CD1c-positive myeloid dendritic cell (primary cell): ENCODE data around the gene LMOD1.

Experiments
- DNase-seq: peaks from one replicate; pipeline ENCODE4 v3.0.0-alpha.2; 2016; ENCODE audit errors: extremely low spot score

Gene LMOD1

DNA sequence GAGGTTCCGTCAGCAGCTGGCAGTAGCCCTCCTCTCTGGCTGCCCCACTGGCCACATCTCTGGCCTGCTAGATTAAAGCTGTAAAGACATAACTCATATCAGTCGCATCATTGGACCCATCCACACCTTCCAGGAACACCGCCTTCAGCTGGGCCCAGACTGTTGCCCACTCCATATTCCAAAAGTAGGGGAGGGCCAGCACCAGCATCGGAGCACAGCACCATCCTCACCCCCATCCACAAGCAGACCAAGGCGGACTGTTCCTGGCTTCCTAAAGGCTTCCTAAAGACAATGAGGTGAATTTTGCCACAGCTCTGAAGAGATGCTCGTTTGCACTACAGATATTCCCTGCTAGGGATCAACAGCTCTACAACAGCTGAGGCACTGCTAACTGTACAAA lies 54.1 kb downstream of the LMOD1 start:
- DNase-seq, result no peak

DNA sequence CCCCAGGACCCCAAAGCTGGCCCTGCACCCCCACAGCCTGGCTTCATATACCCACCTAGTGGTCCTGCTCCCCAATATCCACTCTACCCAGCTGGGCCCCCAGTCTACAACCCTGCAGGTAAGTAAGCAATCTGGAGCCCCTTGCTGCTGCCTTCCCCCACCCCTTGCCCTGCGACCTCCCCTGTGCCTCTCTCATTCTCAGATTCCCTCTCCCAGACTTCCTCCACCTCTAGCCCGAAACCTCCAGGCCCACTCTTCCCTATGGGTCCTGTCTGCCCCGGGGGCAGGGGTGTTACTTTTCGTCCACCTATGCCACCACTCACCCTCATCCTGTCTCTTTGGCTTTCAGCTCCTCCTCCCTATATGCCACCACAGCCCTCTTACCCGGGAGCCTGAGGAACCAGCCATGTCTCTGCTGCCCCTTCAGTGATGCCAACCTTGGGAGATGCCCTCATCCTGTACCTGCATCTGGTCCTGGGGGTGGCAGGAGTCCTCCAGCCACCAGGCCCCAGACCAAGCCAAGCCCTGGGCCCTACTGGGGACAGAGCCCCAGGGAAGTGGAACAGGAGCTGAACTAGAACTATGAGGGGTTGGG lies 54.8 kb downstream of the LMOD1 start:
- DNase-seq, result no peak

DNA sequence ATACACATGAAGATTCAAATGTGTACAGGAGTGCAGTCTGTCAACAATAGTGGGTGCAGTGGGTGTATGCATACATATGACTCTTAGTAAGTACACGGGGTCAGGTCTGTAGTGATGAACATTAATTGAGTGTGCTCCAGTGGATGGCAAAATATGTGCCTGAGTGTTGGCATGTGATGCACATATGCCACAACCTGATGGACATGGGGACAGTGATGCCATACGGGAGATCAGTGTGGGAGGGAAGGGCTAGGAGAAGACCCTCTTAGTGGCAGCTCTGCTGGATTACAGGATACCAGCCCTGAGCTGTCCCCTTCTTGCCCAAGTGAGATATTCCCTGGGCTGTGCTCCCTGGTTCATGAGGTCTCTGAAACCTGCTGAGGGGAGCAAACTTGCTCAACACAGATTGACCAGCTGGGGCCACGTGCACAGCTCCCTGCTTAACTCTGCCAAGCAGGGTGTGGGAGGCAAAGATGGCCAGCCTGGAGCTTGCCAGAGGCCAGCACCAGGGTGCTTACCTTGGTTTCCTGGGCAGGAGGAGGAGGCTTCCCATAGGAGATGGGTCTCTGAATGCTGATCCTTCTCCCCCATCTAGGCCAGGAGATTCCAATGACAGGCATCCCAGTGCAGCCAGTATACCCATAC lies 55.4 kb downstream of the LMOD1 start:
- DNase-seq, result no peak

DNA sequence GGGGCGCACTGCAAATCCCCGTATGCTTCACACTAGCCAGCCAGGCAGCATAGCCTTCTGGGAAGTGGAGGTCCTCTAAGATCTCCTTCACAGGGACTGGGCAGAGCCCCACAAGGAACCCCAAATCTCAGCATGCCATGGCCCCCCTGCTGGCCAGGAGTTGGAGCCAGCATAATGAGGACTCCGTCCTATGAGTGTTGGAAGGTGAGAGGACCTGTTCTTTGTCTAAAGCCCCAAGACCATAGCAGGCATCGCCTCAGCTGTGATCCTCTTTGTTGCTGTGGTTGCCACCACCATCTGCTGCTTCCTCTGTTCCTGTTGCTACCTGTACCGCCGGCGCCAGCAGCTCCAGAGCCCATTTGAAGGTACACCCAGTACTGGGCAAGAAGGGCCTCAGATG lies 56.1 kb downstream of the LMOD1 start:
- no peak for DNase-seq

DNA sequence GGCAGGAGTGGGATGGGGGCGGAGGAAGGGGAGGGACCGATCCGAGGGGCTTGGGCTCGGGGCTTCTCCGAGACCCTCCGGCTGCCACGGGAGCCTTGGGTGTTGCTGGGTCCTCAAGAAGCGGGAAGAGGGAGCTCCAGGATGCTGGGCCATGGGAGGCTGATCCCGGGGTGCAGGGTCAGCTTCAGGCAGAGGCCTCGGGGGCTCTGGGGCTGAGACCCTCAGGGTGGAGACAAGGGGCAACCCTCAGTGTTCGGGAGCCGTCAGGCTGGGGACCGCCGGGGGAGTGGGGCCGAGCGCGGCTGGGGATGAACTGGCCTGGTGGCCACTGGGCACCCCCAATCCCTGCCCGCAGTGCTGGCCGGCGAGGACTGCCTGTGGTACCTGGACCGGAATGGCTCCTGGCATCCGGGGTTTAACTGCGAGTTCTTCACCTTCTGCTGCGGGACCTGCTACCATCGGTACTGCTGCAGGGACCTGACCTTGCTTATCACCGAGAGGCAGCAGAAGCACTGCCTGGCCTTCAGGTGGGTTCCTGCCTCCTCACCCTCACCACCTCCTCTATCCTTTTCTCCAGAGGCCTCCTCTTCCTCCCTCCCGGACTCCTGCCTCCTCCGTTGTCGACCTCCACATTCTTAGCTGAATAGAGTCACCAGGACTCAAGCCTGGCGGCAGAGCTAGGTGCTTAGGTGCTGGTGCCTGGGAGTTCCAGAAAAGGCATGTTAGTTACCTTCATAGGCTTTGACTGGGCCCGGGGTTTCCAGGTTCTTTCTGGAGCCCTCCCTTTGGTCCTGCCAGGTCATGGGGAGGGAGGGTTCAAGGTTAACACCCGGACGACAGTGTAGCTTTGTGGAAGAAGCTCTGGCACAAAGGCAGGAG lies 57.0 kb downstream of the LMOD1 start:
- DNase-seq, result no peak

DNA sequence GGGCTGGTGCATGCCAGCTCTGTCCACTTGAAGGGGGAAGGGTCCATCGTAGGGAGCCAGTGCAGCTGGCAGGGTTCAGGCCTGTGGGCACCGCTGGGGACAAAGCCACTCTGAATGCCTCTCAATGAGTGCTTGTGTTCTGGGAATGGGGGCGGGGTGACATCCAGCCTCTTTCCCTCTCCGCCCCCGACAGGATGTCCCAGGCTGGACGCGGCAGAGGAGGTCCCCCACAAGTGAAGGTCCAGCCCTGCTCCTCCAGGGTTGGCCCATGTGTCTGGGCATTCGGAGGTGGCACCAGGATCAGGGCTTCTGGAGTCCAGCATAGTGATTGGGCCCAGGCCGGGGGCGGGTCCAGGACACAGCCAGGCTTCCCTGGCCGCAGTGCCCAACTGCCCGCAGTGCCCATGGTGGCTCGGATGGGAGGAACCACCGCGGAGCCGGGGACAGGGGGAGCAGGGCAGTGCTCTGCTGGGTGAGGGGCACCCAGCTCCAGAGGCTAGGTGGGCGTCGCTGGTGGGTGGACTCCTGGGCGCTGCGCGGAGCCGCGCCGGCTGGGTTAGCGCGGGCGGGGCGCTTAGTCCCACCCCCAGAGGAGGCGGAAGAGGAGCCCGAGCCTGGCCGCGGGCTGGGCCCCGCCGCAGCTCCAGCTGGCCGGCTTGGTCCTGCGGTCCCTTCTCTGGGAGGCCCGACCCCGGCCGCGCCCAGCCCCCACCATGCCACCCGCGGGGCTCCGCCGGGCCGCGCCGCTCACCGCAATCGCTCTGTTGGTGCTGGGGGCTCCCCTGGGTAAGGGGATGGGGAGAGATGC lies 57.9 kb downstream of the LMOD1 start, which contains the start of gene SHISA4:
TSS of gene SHISA4 (plus strand) at position 617 of the 808 bp plus-strand sequence. CDS start at position 714, 97 bp downstream.
- peak; percentile 45 for DNase-seq

DNA sequence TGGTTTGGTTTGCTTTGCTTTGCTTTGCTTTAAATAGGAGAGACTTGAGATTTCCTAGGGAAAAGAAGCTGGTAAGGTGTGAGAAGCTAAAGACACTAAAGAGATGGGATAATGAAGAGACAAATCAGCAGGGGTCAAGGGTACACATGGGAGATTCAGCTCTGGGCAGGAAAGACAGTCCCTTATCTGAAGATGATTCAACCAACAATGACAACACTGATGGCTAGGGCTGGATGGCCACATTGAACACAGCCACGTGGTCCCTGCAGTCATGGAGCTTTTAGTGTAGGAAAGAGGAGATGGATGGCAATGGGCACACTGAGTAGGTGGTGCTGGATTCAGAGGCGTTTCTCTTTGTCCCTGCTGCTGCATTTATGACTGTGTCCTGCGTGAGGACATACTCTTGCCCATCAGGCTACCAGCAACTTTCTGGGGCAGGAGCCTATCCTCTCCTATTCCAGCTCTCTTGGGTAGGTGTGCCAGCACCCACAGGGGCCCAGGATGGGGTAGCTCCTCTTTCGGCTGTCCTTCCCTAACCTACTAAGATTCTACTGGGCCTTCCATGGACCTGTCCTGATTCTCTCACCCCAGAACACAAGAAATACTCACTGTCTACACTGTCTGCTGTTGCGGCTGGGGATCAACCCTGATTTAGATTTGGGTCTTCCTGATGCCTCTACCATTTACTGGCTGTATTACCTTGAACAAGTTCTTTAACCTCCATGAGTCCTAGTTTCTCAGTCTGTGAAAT lies 59.1 kb downstream of the LMOD1 start:
- no peak for DNase-seq

DNA sequence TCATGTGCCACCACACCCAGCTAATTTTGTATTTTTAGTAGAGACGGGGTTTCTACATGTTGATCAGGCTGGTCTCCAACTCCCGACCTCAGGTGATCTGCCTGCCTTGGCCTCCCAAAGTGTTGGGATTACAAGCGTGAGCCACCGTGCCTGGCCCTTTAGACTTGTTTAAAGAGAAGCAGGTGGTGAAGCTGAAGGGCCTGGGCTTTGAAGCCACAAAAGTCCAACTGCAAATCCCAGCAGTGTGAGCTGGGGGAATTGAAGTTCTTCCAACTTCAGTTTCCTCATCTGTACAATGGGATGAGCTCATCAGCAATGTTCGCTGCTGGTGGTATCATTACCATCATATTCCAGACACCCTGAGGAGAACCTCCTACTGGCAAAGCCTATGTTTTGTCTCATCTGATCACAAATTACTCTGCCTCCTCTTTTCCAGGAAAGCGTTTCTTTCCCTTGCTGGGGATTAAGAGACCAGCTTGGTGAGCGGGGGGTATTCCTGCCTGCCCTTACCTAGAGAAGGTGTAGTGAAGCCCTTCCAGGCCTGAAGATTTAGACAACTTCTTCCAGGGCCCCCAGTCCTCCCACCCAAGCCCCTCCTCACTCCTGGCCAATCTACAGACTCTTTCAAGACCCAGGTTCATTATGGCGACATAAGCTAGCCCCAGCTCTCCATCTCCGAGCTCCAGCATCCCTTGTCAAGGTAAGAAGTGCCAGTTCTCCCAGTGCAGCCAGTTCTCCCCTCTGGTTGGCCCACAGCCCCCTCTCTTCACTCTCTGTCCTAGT lies 60.1 kb downstream of the LMOD1 start:
- DNase-seq, result no peak

DNA sequence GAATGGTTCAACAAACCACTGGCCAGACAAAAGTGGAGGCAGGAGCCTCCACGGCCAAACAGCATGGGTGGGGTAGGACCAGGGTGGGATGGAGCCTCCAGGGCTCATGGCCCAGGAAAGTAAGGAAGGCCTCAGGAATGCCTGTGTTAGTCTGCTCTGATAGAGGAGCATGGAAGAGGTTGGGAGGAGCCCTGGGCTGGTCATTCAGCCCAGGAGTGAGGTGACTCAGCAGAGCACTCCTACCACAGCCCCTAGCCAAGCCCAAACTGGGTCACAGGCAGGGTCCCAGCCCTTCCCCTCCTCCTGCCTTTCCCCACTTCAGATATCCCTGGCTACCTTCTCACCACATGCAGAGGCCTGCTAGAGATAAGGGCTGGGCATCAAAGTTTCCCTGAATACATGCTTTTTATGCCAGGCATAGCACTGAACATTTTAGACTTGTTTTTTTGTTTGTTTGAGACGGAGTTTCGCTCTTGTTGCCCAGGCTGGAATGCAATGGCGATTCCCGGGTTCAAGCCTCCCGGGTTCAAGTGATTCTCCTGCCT lies 60.7 kb downstream of the LMOD1 start:
- DNase-seq, result no peak

DNA sequence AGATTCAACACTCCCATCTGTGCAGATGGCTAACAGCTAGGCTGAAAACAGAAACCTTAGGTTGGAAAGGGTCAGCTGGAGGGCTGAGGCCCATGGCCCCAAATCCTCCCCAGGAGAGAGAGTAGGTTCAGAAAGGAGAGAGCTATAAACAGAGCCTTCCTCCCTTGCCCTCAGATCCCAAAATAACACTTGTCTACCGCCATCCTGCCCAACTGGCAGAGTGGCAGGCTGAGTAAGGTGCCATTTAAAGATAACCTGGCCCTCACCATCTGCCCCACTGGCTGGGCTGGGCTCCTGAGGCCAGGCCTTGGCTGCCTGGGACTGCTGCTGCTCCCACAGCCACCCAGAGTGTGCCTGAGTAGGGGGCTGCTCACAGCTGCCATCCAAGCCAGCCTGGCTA lies 61.9 kb downstream of the LMOD1 start:
- no peak for DNase-seq

DNA sequence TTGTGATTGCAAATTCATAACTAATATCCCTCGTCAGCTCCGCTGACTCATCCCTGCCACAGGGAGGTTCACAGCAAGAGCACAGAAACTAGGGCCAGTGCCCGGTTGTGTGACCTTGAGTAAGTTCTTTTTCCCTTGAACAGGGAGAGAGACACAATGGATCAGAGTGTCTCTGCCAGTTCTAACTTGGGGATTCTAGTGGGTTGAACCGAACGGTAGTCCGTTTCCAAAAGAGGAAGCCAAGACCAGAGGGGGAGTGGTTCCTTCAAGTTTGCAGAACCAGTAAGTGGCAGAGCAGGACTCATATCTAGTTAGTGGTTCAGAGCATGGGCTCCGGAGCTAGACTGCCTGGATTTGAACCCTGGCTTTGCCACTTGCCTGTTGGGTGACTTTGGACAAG lies 62.6 kb downstream of the LMOD1 start:
- DNase-seq, result peak; percentile 89

DNA sequence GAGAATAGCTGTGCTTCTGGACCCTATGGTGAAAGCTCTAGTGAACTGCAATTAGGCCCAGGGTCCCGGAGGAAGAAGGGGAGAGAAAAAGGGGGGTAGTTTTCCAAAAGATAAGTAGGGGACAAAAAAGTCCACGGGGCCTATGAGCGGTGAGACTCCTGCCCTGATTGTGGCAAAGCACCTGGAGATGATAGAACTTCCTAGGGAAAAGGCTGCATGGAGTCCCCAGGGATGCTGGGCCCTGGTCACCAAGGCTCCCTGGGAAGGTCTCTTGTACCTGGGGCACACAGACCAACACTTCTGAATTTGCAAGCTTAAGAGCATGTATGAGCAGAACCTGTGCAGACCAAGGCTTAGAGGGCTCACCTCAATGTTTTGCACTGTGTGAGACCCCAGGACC lies 63.1 kb downstream of the LMOD1 start:
- no peak for DNase-seq

DNA sequence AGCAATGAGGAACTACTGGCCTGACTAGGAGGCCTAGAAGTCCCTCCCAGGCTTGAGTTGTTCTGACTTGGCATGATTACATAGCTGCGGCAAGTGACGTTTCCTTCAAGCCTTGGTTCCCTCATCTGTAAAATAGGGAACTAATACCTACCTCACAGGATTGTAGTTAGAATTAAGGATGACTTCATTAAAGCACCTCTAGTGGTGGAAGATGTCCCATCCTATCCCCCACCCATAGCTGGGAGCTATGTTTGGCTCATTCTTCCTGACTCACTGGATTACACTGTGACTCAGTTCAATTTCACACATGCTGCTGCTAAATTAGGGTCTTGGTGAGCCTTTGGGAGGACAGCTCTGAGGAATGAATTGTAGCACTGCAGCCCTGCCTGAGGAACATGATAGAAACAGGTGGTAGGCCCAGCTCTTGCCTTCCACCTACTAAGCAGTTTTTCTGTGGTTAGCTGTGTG lies 63.6 kb downstream of the LMOD1 start:
- DNase-seq, result peak; percentile 94

DNA sequence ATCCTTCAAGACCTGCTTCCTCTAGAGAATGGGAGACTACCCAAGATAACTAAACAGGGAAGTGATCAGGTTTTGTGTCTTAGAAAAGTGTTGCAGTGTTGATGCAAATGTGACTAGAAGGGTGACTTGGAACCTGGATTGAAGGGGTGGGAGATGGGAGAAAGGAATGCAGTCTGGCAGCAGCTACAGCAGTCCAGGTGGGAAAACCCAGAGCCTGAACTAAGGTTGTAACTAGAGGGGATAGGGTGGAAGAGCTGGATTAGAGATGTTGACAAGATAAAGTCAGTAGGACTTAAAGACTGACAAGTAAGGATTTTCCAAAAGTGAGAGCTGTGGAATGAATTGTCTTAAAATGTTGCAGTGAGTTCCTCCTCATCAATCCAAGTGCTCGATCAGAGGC lies 64.7 kb downstream of the LMOD1 start:
- no peak for DNase-seq

DNA sequence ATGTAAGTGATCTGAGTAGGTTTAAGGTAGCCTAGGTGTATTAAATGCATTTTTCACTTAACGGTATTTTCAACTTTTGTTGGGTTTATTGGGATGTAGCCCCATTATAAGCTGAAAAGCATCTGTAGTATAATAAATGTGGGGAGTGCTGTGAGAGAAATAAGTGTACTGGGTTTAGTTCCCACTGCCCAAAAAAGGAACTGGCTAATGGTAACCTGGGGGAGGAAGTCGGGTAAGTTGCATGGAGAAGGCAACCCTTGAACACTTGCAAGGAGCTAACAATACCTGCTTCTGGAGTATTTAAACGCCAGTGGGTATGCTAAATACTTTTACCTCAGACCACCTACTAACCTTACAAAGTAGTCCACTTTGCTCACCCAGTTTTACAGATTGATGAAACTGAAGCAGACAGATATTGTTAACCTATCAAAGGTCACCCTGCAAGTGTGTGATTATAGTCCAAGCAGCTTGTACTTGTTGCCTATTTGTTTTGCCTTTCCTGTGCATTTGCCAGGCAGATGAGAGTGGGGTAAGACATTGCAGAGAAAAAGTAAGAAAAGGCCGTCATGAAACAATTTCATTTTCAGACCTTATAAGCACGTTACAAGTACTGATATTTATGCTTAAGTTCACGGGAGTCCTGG lies 65.3 kb downstream of the LMOD1 start:
- peak; percentile 36 for DNase-seq

DNA sequence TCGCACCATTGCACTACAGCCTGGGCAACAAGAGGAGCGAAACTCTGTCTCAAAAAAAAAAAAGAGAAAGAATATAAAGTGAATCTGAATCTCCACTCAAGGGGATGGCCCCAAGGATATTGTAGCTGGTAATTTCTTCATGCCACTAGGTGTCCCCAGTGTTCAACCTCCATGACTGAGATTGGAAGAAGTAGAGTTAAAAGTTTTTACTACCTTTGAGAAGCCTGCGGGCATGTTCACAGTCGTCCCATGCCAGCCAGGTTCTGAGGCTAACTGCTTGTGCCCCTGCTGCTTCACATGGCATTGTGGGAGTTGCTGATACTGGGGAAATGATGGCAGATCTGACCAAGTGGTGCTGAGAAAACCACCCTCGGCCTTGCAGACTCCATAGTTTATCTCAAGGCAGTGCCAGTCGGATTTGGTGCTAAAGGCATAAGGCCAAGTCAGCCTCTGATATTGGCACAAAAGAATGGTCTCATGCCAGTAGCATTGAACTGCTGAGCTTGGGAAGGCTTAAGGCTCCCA lies 68.4 kb downstream of the LMOD1 start:
- DNase-seq, result peak; percentile 51

DNA sequence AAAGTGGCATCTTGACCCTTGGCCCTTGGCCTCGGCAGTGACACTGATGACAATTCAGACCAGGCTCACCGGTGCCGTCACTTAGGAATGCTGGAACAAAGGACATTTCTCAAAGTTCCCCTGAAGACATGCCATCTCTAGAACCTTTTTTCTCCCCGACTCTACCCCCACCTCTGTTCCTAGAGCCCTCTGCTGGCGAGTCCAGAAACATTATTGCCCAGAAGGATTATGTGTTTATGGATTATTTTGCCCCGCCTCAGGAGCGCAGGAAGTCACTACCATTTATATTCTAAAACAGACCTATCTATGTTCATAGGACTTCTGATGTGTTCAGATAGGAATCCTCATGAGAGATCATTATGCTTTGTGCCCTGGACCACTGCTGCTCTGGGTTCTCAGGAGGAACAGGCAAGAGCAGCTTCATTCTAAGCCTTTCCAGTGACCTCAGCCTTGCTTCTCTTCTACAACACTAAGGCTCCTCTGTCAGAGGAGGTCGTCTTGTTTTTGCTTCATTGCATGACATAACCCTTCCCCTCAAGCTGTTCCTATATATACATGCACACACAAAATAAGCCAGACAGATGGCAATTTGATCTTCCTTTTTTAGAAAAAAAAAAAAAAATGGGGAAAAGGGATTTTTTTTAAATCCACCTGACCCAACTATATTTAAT lies 70.1 kb downstream of the LMOD1 start:
- no peak for DNase-seq

DNA sequence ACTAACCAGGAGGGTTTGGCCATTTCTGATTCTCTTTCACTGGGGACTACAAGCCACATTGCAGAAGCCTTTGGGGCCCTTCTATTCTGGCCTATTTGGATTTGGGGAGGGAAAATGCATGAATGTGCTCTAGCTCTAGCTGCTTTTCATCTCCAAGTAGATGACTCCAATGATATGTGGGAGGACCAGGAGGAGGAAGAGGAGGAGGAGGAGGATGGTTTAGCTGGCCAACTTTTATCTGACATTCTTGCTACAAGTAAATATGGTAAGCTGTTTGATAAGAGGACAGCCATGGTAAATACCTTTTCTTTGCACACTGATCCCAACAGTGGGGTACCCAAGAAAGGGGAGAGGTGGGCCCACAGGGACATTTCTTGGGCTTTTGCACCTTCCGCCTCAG lies 71.7 kb downstream of the LMOD1 start:
- DNase-seq, result no peak

DNA sequence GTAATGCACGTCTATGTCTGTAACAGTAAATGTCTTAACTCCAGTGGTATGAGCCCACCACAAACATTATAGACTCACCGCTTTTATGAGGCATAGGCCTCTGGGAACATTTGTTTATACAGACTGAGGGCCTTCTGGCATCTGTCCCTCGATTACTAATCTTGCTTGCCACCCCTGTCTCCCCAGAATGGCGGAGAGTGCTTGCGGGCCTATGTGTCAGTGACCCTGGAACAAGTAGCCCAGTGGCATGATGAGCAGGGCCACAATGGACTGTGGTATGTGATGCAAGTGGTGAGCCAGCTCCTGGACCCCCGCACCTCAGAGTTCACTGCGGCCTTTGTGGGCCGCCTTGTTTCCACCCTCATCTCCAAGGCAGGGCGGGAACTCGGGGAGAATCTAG lies 76.0 kb downstream of the LMOD1 start:
- DNase-seq, result no peak
